WTC11 (cell line): ENCODE data around the gene ZNF135. TPM values are rescaled to one million over a fixed set of nuclear protein-coding genes. Genes with fewer than 3 reads are reported as not detected.

Experiments used
- ATAC-seq: fragments of 200-7000 bp; cut with Tn5 transposase; 2 replicates; pipeline ENCODE4 v1.10.0; 2021; ENCODE audit warnings: mild to moderate bottlenecking, moderate library complexity
- CTCF ChIA-PET: fragments of 300-600 bp; sonication (Branson Sonifier 250); formaldehyde crosslinking; loops from one replicate; lab custom pipeline; 2021; ENCODE audit warnings: antibody characterized with exemption; lab: Charles Lee
- POLR2A ChIA-PET: fragments of 350-600 bp; sonication (Branson Sonifier 250); formaldehyde crosslinking; loops from one replicate; lab custom pipeline; 2021; ENCODE audit warnings: antibody characterized with exemption; lab: Charles Lee
- DNase-seq: peaks from one replicate; pipeline ENCODE4 v3.0.0; 2021; ENCODE audit warnings: low spot score
- H3K27ac Mint-ChIP-seq: 2 replicates; pipeline ENCODE4 v1.8.0; 2021; ENCODE audit warnings: mixed read lengths
- H3K27me3 Mint-ChIP-seq: 2 replicates; pipeline ENCODE4 v1.8.0; 2021; ENCODE audit warnings: low read depth, mild to moderate bottlenecking, moderate library complexity, mixed read lengths
- H3K36me3 Mint-ChIP-seq: 2 replicates; pipeline ENCODE4 v1.8.0; 2021; ENCODE audit warnings: mixed read lengths
- H3K4me1 Mint-ChIP-seq: 2 replicates; pipeline ENCODE4 v1.8.0; 2022; ENCODE audit warnings: mixed read lengths
- H3K4me3 Mint-ChIP-seq: 2 replicates; pipeline ENCODE4 v1.8.0; 2021; ENCODE audit warnings: mild to moderate bottlenecking, moderate library complexity, mixed read lengths
- H3K9me3 Mint-ChIP-seq: 2 replicates; pipeline ENCODE4 v1.8.0; 2021; ENCODE audit warnings: mixed read lengths
- AFF4 ChIP-seq: sonication (generic); formaldehyde crosslinking; IDR thresholded peaks from 2 replicates; pipeline ENCODE4 v1.8.1; 2023; ENCODE audit warnings: mild to moderate bottlenecking, missing genetic modification reagents, borderline replicate concordance
- ATF1 ChIP-seq: sonication (generic); formaldehyde crosslinking; IDR thresholded peaks from 2 replicates; pipeline ENCODE4 v1.8.1; 2023; ENCODE audit warnings: mild to moderate bottlenecking, moderate library complexity, missing genetic modification reagents
- ATF6 ChIP-seq: sonication (generic); formaldehyde crosslinking; IDR thresholded peaks from 2 replicates; pipeline ENCODE4 v1.8.1; 2023; ENCODE audit warnings: mild to moderate bottlenecking, missing genetic modification reagents
- CREM ChIP-seq: sonication (generic); formaldehyde crosslinking; IDR thresholded peaks from 2 replicates; pipeline ENCODE4 v1.8.1; 2022; ENCODE audit warnings: mild to moderate bottlenecking, missing genetic modification reagents, moderate library complexity
- E2F5 ChIP-seq: sonication (generic); formaldehyde crosslinking; IDR thresholded peaks from 2 replicates; pipeline ENCODE4 v1.8.1; 2022; ENCODE audit warnings: mild to moderate bottlenecking, moderate library complexity, missing genetic modification reagents
- ERG ChIP-seq: fragments of 250-450 bp; sonication (Bioruptor Pico); IDR thresholded peaks from 2 replicates; pipeline ENCODE4 v1.8.0; 2021; ENCODE audit warnings: mild to moderate bottlenecking
- FOXP4 ChIP-seq: sonication (generic); formaldehyde crosslinking; IDR thresholded peaks from 2 replicates; pipeline ENCODE4 v1.8.0; 2022; ENCODE audit warnings: mild to moderate bottlenecking, missing genetic modification reagents
- MXD4 ChIP-seq: fragments of 250-450 bp; sonication (Bioruptor Pico); IDR thresholded peaks from 2 replicates; pipeline ENCODE4 v1.8.0; 2021; ENCODE audit warnings: mild to moderate bottlenecking, moderate library complexity, borderline replicate concordance
- OVOL2 ChIP-seq: fragments of 250-450 bp; sonication (Bioruptor Pico); IDR thresholded peaks from 2 replicates; pipeline ENCODE4 v1.9.0; 2021; ENCODE audit warnings: mild to moderate bottlenecking, borderline replicate concordance
- PRDM15 ChIP-seq: sonication (generic); formaldehyde crosslinking; IDR thresholded peaks from 2 replicates; pipeline ENCODE4 v1.8.0; 2022; ENCODE audit warnings: missing genetic modification reagents
- SMAD4 ChIP-seq: sonication (generic); formaldehyde crosslinking; IDR thresholded peaks from 2 replicates; pipeline ENCODE4 v1.8.0; 2022; ENCODE audit warnings: mild to moderate bottlenecking, missing genetic modification reagents
- ZBTB43 ChIP-seq: sonication (generic); formaldehyde crosslinking; IDR thresholded peaks from 2 replicates; pipeline ENCODE4 v1.8.1; 2023; ENCODE audit warnings: mild to moderate bottlenecking, missing genetic modification reagents
- ZNF121 ChIP-seq: sonication (generic); formaldehyde crosslinking; IDR thresholded peaks from 2 replicates; pipeline ENCODE4 v1.8.0; 2023; ENCODE audit warnings: missing genetic modification reagents
- ZNF416 ChIP-seq: fragments of 250-450 bp; sonication (Bioruptor Pico); IDR thresholded peaks from 2 replicates; pipeline ENCODE4 v1.9.0; 2021; ENCODE audit warnings: mild to moderate bottlenecking, inconsistent platforms
- ZNF671 ChIP-seq: fragments of 250-450 bp; sonication (Bioruptor Pico); IDR thresholded peaks from 2 replicates; pipeline ENCODE4 v1.8.0; 2021; ENCODE audit warnings: mild to moderate bottlenecking
- total RNA-seq: library from RNA; stranded (reverse); gene quantifications from 3 replicates; pipeline ENCODE4 v1.2.3, GENCODE V29; 2021

The ZNF135 gene
- total RNA-seq, 1 experiment from 2014 or later = 5.6 TPM

GRCh38 chr19:58063712-58064111 is 4.6 kb downstream of the ZNF135 start:
- peaks cover 3% of the 10 kb centered on the region for H3K4me1 Mint-ChIP-seq
- POLR2A ChIA-PET = no interaction called here
- H3K27ac Mint-ChIP-seq = no peak overlapping the region
- TF ChIP-seq AFF4 (CRISPR knock-in tag) (no peak), ZBTB43 (CRISPR knock-in tag) (no peak), ZNF121 (CRISPR knock-in tag) (no peak), ERG (CRISPR knock-in tag) (no peak), MXD4 (CRISPR knock-in tag) (no peak), CREM (CRISPR knock-in tag) (no peak), PRDM15 (CRISPR knock-in tag) (no peak), FOXP4 (CRISPR knock-in tag) (no peak), ZNF416 (CRISPR knock-in tag) (no peak), OVOL2 (CRISPR knock-in tag) (no peak), SMAD4 (CRISPR knock-in tag) (no peak), ZNF671 (no peak), E2F5 (CRISPR knock-in tag) (no peak), ATF6 (CRISPR knock-in tag) (no peak), ATF1 (CRISPR knock-in tag) (no peak)
- TF ChIP-seq, all 79 proteins: peak for 0
- H3K4me3 Mint-ChIP-seq = no peak overlapping the region
- H3K36me3 Mint-ChIP-seq = peaks cover 64% of the 10 kb centered on the region
- CTCF ChIA-PET = interaction anchor here (1.1 kb wide), 1 partner anchor 28 kb away, joined by 4 read pairs; no protein-coding TSS in a partner anchor
- H3K9me3 Mint-ChIP-seq = peaks cover 54% of the 10 kb centered on the region
- peaks cover 18% of the 10 kb centered on the region for H3K27me3 Mint-ChIP-seq
- no peak for ATAC-seq
- no peak for DNase-seq
